Activated CD4-positive, alpha-beta memory T cell treated with anti-CD3 and anti-CD28 coated beads, Interleukin-2, amount 10 ng/mL, durations not matched to agents 7 days and 5 days (primary cell): ENCODE results near the gene NIPSNAP3A. TPM values are rescaled to one million over a fixed set of nuclear protein-coding genes. Genes with fewer than 3 reads are reported as not detected.
"Not testable (repeated sequence)": the region's sequence is repeated elsewhere in the genome, so short reads cannot be mapped to it uniquely, and the experiment has no call there.

Experiments
- CTCF ChIA-PET: fragments of 350-600 bp; sonication (Branson Sonifier 250); formaldehyde crosslinking; loops from one replicate; lab custom pipeline; 2021; ENCODE audit warnings: antibody characterized with exemption, inconsistent platforms; lab: Charles Lee
- POLR2A ChIA-PET: fragments of 350-600 bp; sonication (Branson Sonifier 250); formaldehyde crosslinking; loops from one replicate; lab custom pipeline; 2021; ENCODE audit warnings: antibody characterized with exemption; lab: Charles Lee
- DNase-seq: peaks from one replicate; pipeline ENCODE4 v3.0.0-alpha.2; 2020
- H3K27ac Mint-ChIP-seq: one replicate; pipeline ENCODE4 v1.8.0; 2021; ENCODE audit warnings: mild to moderate bottlenecking, mixed read lengths
- H3K27me3 Mint-ChIP-seq: one replicate; pipeline ENCODE4 v1.8.0; 2021; ENCODE audit warnings: mixed read lengths
- H3K36me3 Mint-ChIP-seq: one replicate; pipeline ENCODE4 v1.8.0; 2021; ENCODE audit warnings: low read depth, mixed read lengths
- H3K4me1 Mint-ChIP-seq: one replicate; pipeline ENCODE4 v1.8.0; 2021; ENCODE audit warnings: mixed read lengths
- H3K4me3 Mint-ChIP-seq: one replicate; pipeline ENCODE4 v1.8.0; 2021; ENCODE audit warnings: mild to moderate bottlenecking, mixed read lengths
- H3K9me3 Mint-ChIP-seq: one replicate; pipeline ENCODE4 v1.8.0; 2021; ENCODE audit warnings: mixed read lengths
- total RNA-seq, 2 experiments: library from RNA; stranded (reverse); gene quantifications; one replicate each; pipeline ENCODE4 v1.2.3, GENCODE V29; 2021

NIPSNAP3A gene
- 10 to 100 TPM; 14.0 to 17.1 TPM for total RNA-seq

DNA sequence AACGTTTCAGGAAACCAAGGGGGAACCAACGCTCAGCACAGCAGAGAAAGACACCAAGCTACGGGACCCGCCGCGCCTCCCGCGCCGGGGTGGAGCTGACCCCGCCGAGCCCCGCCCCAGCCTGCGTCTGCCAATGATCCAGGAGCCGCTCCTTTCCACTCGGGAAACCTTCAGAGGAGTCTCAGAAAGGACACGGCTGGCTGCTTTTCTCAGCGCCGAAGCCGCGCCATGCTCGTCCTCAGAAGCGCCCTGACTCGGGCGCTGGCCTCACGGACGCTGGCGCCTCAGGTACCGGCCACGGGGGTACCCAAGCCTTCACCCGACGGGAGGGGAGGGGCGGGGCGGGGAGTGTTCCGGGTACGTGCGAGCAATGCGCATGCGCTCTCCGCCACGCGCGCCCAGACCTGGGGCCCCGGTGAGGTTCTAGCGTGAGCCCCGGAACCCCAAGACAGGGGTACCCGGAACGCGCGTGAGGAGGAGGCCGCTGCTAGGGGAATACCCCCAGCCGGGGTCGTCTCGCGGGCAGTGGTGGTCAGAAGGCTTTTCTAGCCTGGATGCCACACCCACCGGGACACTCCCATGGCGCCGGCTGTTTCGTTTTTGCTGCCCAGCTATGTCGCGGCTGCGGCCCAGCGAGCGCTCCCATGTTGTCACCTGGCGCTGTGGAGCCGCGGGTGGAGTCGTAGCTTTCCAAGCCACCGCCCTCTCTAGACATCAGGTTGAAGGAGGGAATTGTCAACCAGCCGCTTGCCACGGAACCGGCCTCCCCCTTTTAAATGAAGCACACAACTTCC, at the start of gene NIPSNAP3A:
NIPSNAP3A (plus strand) TSS at position 119 of the 794 bp plus-strand sequence; CDS start at position 229, 110 bp downstream.
- H3K9me3 Mint-ChIP-seq = no peaks in the 10 kb centered on the region
- peak within 1 kb of the TSS; percentile 98 for H3K4me3 Mint-ChIP-seq
- peaks cover 18% of the 10 kb centered on the region for H3K36me3 Mint-ChIP-seq
- peak within 1 kb of the TSS; percentile 98 for H3K27ac Mint-ChIP-seq
- peaks cover 2% of the 10 kb centered on the region for H3K27me3 Mint-ChIP-seq
- POLR2A ChIA-PET = interaction anchor here (0.9 to 4.4 kb wide), 9 partner anchors 8 to 654 kb away, joined by 3 to 57 read pairs (median 5); partner anchors contain the start of genes NIPSNAP3B, SLC44A1 and SMC2
- peak; percentile 88 for DNase-seq
- H3K4me1 Mint-ChIP-seq = peaks cover 28% of the 10 kb centered on the region
- CTCF ChIA-PET = interaction anchor here (0.8 to 1.9 kb wide), 5 partner anchors 15 to 657 kb away, joined by 3 to 15 read pairs (median 3); partner anchors contain the start of genes NIPSNAP3B and SMC2

DNA sequence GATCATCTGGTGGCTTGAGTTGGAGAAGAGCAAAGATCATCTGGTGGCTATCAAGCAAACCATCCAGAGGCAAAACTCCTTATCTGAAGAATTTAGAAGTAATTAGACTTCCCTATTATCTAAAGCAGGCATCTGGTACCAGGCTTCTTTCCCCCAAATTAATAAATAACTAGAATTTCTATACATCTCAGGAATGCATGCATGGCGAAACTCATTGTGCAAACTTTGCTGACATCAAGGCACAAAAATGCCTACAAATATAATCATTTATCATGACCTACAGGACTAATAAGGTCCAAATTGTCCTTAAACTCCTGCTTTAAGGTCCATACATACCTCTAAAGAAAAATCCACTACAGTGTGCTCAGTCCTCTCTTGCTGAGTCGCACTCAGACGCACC, 47.2 kb upstream of the NIPSNAP3A start:
- no peak for DNase-seq
- Mint-ChIP-seq H3K36me3 (no peaks in the 10 kb centered on the region), H3K9me3 (no peaks in the 10 kb centered on the region), H3K27ac (no peak overlapping the region), H3K27me3 (no peaks in the 10 kb centered on the region), H3K4me1 (no peaks in the 10 kb centered on the region), H3K4me3 (no peak overlapping the region)
- ChIA-PET POLR2A (no interaction called here), CTCF (no interaction called here)

DNA sequence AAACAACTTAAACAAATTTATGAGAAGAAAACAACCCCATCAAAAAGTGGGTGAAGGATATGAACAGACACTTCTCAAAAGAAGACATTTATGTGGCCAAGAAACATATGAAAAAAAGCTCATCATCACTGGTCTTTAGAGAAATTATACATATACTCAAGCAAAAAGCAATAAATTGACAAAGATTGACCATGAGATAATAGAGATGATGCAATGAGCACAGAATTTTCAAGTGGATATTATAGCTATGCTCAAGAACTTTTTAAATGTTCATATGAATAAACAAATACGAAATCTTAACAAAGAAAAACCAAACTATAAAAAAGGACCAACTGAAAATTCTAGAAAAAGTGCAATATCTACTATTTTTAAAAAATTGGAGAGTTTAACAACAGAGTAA, 38.7 kb upstream of the NIPSNAP3A start:
- H3K4me1 Mint-ChIP-seq, DNase-seq, CTCF ChIA-PET, H3K36me3 Mint-ChIP-seq, H3K4me3 Mint-ChIP-seq, H3K27me3 Mint-ChIP-seq, H3K27ac Mint-ChIP-seq, H3K9me3 Mint-ChIP-seq, POLR2A ChIA-PET: not testable (repeated sequence)

DNA sequence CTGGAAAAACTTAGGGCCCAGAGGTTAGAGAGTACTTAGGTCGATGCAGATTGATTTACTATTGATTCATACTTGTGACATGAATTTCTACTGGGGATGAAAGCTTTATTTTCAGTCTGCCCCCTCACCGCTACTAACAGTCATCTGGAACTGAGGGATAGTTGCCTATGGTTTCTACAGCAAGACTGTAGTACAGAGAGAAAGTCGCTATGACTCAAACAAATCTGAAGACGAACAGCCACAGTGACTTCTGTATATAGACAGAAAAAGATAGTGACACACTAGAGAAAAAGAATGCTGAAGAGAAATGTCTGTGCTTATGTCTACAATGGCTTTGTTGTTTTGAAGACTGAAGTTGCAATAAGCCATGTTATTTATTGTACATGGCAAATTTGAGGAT, 35.9 kb upstream of the NIPSNAP3A start:
- POLR2A ChIA-PET = no interaction called here

DNA sequence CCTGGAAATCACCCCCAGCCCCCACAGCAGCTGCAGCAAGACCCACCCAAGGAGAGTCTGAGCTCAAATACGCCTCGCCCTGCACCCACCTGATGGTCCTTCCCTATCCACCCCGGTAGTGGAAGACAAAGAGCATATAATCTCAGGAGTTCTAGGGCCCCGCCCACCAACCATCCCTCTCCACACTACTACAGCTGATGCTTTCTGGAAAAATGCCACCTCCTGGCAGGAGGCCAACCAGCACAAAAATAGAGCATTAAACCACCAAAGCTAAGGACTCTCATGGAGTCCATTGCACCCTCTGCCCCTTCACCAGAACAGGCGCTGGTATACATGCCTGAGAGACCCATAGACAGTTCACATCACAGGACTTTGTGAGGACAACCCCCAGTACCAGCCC, 22.5 kb upstream of the NIPSNAP3A start:
- Mint-ChIP-seq H3K9me3 (no peaks in the 10 kb centered on the region), H3K27ac (no peak overlapping the region), H3K4me1 (peaks cover 4% of the 10 kb centered on the region), H3K27me3 (peaks cover 2% of the 10 kb centered on the region), H3K4me3 (no peak overlapping the region), H3K36me3 (no peaks in the 10 kb centered on the region)
- DNase-seq = no peak
- CTCF ChIA-PET = no interaction called here
- POLR2A ChIA-PET = no interaction called here

More for the DNA sequence above, 35.9 kb upstream of the NIPSNAP3A start:
- no peak overlapping the region for H3K4me3 Mint-ChIP-seq
- H3K36me3 Mint-ChIP-seq = no peaks in the 10 kb centered on the region
- no peaks in the 10 kb centered on the region for H3K4me1 Mint-ChIP-seq
- CTCF ChIA-PET = no interaction called here
- H3K9me3 Mint-ChIP-seq = no peaks in the 10 kb centered on the region
- no peaks in the 10 kb centered on the region for H3K27me3 Mint-ChIP-seq
- no peak for DNase-seq
- H3K27ac Mint-ChIP-seq = no peak overlapping the region

DNA sequence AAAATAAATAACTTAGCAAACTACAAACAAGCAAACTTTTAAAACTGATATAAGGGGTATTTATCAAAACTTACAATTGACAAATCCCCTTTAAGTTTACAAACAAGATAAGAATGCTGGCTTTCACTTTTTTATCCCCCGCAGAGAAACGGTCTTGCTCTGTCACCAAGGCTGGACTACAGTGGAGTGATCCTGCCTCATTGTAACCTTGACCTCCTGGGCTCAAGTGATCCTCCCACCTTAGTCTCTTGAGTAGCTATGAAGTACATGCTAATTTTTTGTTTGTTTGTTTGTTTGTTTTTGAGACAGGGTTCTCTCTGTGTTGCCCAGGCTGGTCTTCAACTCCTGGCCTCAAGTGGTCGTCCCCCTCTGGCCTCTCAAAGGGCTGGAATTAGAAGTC, 9.0 kb upstream of the NIPSNAP3A start:
- Mint-ChIP-seq H3K27ac (no peak overlapping the region), H3K4me3 (no peak overlapping the region), H3K4me1 (peaks cover 2% of the 10 kb centered on the region), H3K9me3 (no peaks in the 10 kb centered on the region), H3K36me3 (no peaks in the 10 kb centered on the region), H3K27me3 (no peaks in the 10 kb centered on the region)
- no peak for DNase-seq
- ChIA-PET POLR2A (no interaction called here), CTCF (no interaction called here)

DNA sequence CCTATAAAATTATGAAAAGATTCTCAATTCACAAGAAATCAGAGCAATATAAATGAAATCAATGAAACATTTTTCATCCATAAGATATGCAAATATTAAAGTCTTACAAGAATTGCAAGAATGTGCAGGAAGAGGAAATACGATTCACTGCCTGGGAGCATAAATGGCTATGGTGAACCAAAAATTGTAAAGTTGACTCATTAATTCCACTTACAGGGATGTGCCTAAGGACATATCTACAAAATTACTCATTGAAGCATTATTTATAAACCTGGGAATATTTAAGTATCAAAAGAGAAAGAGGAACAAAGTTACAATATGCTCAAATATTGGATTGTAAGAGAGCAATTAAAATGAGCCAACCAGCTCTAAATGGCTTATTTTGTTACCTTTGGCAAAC, 6.9 kb upstream of the NIPSNAP3A start:
- ChIA-PET POLR2A (no interaction called here), CTCF (no interaction called here)
- DNase-seq = no peak
- Mint-ChIP-seq H3K4me3 (no peak overlapping the region), H3K27me3 (peaks cover 2% of the 10 kb centered on the region), H3K9me3 (no peaks in the 10 kb centered on the region), H3K36me3 (no peaks in the 10 kb centered on the region), H3K4me1 (peaks cover 2% of the 10 kb centered on the region), H3K27ac (no peak overlapping the region)

DNA sequence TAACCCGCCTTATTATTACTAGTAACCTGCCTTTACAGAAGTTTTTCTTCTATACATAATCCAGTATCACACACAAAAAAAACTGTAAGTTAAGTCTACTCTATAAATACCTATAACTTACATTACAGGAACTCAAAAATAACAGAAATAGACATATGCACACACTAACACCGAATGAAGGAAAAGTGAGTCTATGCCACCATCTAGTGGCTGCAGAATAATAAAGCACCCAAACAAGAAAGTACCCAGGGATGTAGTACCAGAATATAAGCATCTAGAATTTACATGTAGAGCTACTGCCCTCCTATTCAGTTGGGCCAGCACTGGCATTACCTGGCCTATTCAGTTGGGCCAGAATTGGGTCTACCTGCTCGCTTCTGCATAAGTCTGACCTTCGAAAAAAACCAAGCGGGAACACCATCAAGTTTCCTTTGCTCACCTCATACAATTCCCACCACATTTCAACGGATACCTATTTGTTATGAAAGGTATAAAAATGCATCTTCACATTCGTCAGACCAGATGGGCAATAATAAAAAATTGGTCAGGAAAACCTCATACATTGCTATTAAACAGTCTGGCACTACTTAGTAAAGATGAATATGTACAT, 4.0 kb upstream of the NIPSNAP3A start:
- no peaks in the 10 kb centered on the region for H3K9me3 Mint-ChIP-seq
- H3K4me3 Mint-ChIP-seq = no peak overlapping the region
- peaks cover 2% of the 10 kb centered on the region for H3K27me3 Mint-ChIP-seq
- no peaks in the 10 kb centered on the region for H3K36me3 Mint-ChIP-seq
- CTCF ChIA-PET = interaction anchor here (1.3 to 1.7 kb wide), 2 partner anchors 13 to 20 kb away, joined by 5 to 6 read pairs; partner anchors contain the start of gene NIPSNAP3B
- DNase-seq = peak; percentile 30
- H3K27ac Mint-ChIP-seq = no peak overlapping the region
- H3K4me1 Mint-ChIP-seq = peaks cover 12% of the 10 kb centered on the region
- POLR2A ChIA-PET = no interaction called here

DNA sequence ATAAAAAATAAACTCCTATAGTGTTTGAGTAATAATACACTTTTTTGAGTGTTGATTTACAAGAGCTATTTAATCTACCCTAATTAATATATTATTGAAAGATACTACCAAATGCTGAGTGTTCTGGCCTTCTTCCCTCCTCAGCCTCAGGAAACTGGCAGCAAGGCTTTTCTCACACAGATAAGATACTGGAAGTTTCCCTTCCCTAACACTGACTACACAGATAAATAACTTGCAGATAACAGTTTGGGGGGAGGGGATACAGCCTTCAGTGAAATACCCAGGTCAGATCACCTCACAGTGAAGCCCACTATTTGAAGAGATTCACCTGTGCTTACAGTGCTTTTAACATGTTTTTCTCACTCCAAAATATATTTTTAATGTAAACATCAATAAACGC, 1.6 kb upstream of the NIPSNAP3A start:
- peaks cover 2% of the 10 kb centered on the region for H3K36me3 Mint-ChIP-seq
- peaks cover 27% of the 10 kb centered on the region for H3K4me1 Mint-ChIP-seq
- no peak overlapping the region for H3K27ac Mint-ChIP-seq
- H3K9me3 Mint-ChIP-seq = no peaks in the 10 kb centered on the region
- H3K4me3 Mint-ChIP-seq = no peak overlapping the region
- ChIA-PET POLR2A (interaction anchor here (1.6 to 4.2 kb wide), 2 partner anchors 18 to 652 kb away, joined by 4 to 32 read pairs; partner anchors contain the start of genes NIPSNAP3B and SMC2), CTCF (interaction anchor here (1.3 kb wide), 2 partner anchors 16 to 18 kb away, joined by 3 read pairs; partner anchors contain the start of gene NIPSNAP3B)
- H3K27me3 Mint-ChIP-seq = peaks cover 2% of the 10 kb centered on the region
- DNase-seq = no peak

DNA sequence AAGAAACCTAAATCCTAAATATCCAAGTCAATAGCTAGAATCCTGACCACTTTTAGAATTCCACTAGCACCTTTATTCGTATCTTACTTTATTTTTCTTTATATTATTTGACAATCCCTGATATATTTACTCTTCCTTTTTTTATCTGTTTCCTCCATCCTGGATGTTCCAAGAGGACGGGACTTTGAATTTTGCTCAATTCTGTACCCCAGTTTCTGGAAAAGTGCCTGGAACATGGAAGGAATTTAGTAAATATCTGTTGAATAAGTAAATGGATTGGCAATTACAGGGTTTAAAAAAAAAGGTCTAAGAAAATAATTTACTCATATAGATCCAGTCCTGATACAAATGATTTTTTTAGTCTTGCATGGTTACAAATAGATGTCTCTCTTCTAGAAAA, 1.2 kb upstream of the NIPSNAP3A start:
- CTCF ChIA-PET = interaction anchor here (1.3 kb wide), 2 partner anchors 15 to 17 kb away, joined by 3 read pairs; partner anchors contain the start of gene NIPSNAP3B
- H3K36me3 Mint-ChIP-seq = peaks cover 4% of the 10 kb centered on the region
- H3K9me3 Mint-ChIP-seq = no peaks in the 10 kb centered on the region
- peaks cover 28% of the 10 kb centered on the region for H3K4me1 Mint-ChIP-seq
- H3K27me3 Mint-ChIP-seq = peaks cover 2% of the 10 kb centered on the region
- POLR2A ChIA-PET = interaction anchor here (2.1 to 4.4 kb wide), 5 partner anchors 9 to 653 kb away, joined by 5 to 57 read pairs (median 12); partner anchors contain the start of genes NIPSNAP3B, SLC44A1 and SMC2
- H3K4me3 Mint-ChIP-seq = no peak overlapping the region
- no peak overlapping the region for H3K27ac Mint-ChIP-seq
- DNase-seq = no peak

DNA sequence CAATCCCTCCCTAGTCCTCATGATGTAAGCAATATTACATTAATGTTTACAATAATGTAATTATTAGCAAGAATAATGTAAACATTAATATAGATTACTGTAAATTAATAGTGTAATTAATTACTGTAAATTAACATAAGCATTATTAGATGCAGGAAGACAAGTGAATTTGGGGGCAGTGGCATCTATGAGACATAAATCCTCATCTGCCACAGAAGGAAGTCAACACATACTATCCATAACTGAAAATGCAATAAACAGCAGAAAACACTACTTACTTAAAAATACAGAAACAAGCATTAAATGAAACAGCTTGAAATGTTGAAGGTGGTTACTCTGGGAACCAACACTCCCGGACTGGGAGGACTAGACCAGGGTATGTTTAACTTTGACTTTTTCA, 685 bp upstream of the NIPSNAP3A start:
- peaks cover 9% of the 10 kb centered on the region for H3K36me3 Mint-ChIP-seq
- CTCF ChIA-PET = interaction anchor here (1.1 to 1.3 kb wide), 2 partner anchors 17 to 651 kb away, joined by 3 read pairs; partner anchors contain the start of gene NIPSNAP3B
- DNase-seq = no peak
- peaks cover 2% of the 10 kb centered on the region for H3K27me3 Mint-ChIP-seq
- H3K27ac Mint-ChIP-seq = peak overlapping the region; percentile 98
- no peaks in the 10 kb centered on the region for H3K9me3 Mint-ChIP-seq
- H3K4me3 Mint-ChIP-seq = peak overlapping the region; percentile 98
- H3K4me1 Mint-ChIP-seq = peaks cover 28% of the 10 kb centered on the region
- POLR2A ChIA-PET = interaction anchor here (2.1 to 4.4 kb wide), 5 partner anchors 9 to 653 kb away, joined by 5 to 57 read pairs (median 12); partner anchors contain the start of genes NIPSNAP3B, SLC44A1 and SMC2

DNA sequence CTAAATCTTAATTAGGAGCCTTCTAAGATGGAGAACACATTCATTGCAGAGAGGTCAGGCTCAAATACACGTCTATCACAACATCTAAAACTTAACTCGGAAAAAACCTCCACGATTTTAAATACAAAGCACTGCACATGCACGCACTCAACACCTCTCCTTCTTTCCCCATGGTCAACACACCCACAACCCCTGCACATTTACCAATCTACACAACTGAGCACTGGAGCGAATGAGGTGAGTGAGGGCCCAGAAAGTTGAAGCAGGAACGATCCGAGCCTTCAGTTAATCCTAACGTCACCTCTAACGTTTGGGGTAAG, 278 bp upstream of the NIPSNAP3A start:
- no peaks in the 10 kb centered on the region for H3K9me3 Mint-ChIP-seq
- peaks cover 12% of the 10 kb centered on the region for H3K36me3 Mint-ChIP-seq
- ChIA-PET CTCF (interaction anchor here (1.1 to 1.9 kb wide), 2 partner anchors 16 to 651 kb away, joined by 3 to 15 read pairs; partner anchors contain the start of gene NIPSNAP3B), POLR2A (interaction anchor here (2.1 to 4.4 kb wide), 5 partner anchors 9 to 654 kb away, joined by 5 to 57 read pairs (median 12); partner anchors contain the start of genes NIPSNAP3B, SLC44A1 and SMC2)
- H3K4me1 Mint-ChIP-seq = peaks cover 28% of the 10 kb centered on the region
- peaks cover 2% of the 10 kb centered on the region for H3K27me3 Mint-ChIP-seq
- H3K4me3 Mint-ChIP-seq = peak overlapping the region; percentile 98
- no peak for DNase-seq
- H3K27ac Mint-ChIP-seq = peak overlapping the region; percentile 98
